Measurements from ENCODE around the gene MIDN.

The MIDN gene

DNA sequence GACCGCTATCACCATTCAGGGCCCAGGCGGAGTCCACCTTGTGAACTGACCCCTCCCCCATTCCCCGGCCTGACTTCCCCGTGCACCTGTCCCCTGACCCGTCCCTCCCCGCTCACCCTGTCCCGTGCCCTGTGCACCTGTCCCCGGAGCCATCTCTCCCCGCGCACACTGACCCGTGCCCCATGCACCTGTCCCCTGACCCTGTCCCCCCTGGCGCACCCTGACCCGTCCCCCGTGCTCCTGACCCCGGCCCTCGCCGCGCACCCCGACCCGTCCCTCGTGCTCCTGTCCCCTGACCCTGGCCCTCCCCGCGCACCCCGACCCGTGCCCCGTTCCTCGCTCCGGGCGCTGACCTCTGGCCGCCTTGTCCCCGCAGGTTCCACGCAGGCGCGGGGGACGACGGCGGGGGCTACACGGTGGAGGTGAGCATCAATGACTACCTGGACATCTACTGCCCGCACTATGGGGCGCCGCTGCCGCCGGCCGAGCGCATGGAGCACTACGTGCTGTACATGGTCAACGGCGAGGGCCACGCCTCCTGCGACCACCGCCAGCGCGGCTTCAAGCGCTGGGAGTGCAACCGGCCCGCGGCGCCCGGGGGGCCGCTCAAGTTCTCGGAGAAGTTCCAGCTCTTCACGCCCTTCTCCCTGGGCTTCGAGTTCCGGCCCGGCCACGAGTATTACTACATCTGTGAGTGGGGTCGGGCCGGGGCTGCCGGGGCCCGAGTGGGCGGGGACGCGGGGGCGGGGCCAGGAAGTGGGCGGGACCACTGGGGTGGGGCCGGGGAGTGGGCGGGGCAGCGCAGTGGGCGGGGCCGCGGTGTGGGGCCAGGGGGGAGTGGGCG, 47.0 kb downstream of the MIDN start:
- TF ChIP-seq GATA2 (IDR thresholded peaks at IDR 0.05; ENCODE audit: low read depth, low read length) (no peak), GATA3 (IDR thresholded peaks at IDR 0.05; ENCODE audit: low read depth, low read length) (no peak)

DNA sequence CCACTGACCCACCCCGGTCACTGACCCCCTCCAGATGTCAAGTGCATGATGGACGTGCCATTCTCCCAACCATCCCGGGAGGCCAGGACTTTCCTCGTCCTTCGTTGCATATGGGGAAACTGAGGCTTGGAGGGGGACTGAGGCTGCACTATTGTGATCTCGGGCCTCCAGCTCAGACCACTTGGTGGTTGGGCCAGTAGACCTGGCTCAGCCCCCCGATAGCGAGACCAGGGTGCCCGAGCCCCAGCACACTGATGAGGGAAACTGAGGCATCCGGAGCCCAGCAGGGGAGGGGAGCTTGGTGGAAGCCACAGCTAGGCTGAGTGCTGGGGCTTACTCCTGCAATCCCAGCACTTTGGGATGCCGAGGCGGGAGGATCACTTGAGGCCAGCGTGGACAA, 47.7 kb downstream of the MIDN start:
- TF ChIP-seq GATA3 (IDR thresholded peaks at IDR 0.05; ENCODE audit: low read depth, low read length) (no peak), GATA2 (IDR thresholded peaks at IDR 0.05; ENCODE audit: low read depth, low read length) (no peak)

GRCh38 chr19:1296575-1297271, 48.3 kb downstream of the MIDN start:
- TF ChIP-seq GATA3 (IDR thresholded peaks at IDR 0.05; ENCODE audit: low read depth, low read length) = no peak
- no peak for TF ChIP-seq GATA2 (IDR thresholded peaks at IDR 0.05; ENCODE audit: low read depth, low read length)

DNA sequence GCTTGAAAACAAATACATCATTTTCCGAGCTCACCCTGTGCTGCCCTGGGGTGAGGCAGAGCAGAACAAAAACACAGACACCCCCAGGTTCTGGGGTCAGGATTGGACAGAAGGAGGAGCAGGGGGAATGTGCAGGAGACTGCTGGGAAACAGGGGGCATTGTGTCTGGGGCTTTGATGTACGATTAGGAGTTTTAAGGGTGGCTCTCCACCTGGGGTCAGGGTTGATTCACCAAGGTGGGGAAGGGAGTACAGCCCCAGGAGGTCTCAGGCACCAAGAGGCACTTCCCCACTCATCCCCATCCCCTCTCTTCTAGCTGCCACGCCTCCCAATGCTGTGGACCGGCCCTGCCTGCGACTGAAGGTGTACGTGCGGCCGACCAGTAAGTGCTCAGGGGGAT, 49.9 kb downstream of the MIDN start:
- TF ChIP-seq GATA2 (IDR thresholded peaks at IDR 0.05; ENCODE audit: low read depth, low read length) = no peak
- no peak for TF ChIP-seq GATA3 (IDR thresholded peaks at IDR 0.05; ENCODE audit: low read depth, low read length)

DNA sequence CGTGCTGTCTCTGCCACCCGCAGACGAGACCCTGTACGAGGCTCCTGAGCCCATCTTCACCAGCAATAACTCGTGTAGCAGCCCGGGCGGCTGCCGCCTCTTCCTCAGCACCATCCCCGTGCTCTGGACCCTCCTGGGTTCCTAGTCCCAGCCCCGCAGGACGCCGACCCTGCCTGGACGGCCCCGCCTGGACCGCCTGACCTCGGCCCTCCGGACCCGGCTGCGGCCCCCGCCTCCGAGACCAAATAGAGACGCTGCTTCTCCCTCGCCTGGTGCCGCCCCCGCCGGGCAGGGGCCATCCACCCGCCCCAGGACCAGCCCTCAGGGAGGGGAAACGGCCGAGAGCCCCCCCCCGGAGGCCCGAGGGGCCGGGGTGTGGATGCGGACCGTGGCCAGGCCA, 51.4 kb downstream of the MIDN start:
- TF ChIP-seq GATA2 (IDR thresholded peaks at IDR 0.05; ENCODE audit: low read depth, low read length) (no peak), GATA3 (IDR thresholded peaks at IDR 0.05; ENCODE audit: low read depth, low read length) (no peak)

DNA sequence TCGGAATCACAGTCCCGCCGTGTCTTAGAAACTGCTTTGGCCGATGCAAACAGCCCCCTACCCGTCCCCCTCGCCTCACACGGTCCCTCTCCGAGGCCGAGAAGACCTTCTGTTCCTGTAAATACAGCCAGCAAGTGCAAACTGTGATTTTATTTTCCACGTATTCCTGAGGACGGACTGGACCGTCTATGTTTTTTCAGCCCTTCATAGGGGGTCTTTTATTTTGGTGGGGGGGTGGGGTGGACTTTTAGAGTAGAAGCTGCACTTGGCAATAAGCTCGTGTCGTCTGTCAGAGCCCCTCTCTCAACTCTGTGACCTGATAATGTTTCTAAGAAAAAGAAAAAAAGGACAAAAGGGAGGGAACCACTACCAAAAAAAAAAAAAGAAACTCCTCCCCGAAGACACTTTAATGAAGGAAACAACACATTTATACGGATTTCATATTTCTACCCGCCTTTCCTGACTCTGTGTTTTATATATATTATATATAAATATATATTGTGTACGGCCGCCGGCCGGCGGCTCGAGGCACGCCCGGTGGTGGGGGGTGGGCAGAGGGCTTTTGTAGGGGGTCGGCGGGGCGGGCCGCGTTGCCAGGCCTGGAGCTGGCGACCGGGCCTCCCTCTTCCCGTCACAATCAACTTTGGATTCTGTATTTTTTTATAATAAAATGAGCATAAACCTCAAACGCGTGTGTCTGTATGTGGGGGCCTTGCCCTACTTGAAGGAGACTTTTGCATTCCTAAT, 52.5 kb downstream of the MIDN start:
- TF ChIP-seq GATA2 (IDR thresholded peaks at IDR 0.05; ENCODE audit: low read depth, low read length) (no peak), GATA3 (IDR thresholded peaks at IDR 0.05; ENCODE audit: low read depth, low read length) (no peak)

GRCh38 chr19:1302533-1303239, 54.3 kb downstream of the MIDN start:
- TF ChIP-seq GATA3 (IDR thresholded peaks at IDR 0.05; ENCODE audit: low read depth, low read length) = no peak
- TF ChIP-seq GATA2 (IDR thresholded peaks at IDR 0.05; ENCODE audit: low read depth, low read length) = no peak

- TF ChIP-seq GATA3 (IDR thresholded peaks at IDR 0.05; ENCODE audit: low read depth, low read length) = no peak
- no peak for TF ChIP-seq GATA2 (IDR thresholded peaks at IDR 0.05; ENCODE audit: low read depth, low read length)
These were observed 56.0 kb downstream of the MIDN start for GRCh38 chr19:1304197-1304924.

- TF ChIP-seq GATA2 (IDR thresholded peaks at IDR 0.05; ENCODE audit: low read depth, low read length) = no peak
- no peak for TF ChIP-seq GATA3 (IDR thresholded peaks at IDR 0.05; ENCODE audit: low read depth, low read length)
These were observed 58.9 kb downstream of the MIDN start for GRCh38 chr19:1307320-1307719.

DNA sequence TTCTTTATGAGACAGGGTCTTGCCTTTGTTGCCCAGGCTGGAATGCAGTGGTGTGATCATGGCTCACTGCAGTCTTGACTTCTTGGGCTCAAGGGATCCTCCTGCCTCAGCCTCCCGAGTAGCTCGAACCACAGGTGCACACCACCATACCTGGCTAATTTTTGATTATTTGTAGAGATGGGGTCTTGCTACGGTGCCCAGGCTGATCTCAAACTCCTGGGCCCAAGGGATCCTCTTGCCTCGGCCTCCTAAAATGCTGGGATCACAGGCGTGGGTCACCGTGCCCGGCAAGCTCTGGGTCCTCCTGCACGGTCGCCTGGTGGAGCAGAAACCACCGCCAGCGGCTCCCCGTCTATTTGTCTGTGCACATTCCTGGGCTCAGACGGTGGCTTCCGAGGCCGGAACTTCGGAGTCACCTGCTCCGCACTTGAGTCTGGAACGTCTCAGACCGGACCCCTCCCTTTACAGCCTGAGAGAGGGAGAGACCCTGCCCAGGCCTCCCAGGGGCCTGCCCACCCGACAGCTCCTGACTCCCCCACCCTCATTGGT, 59.4 kb downstream of the MIDN start:
- TF ChIP-seq GATA2 (IDR thresholded peaks at IDR 0.05; ENCODE audit: low read depth, low read length) (no peak), GATA3 (IDR thresholded peaks at IDR 0.05; ENCODE audit: low read depth, low read length) (no peak)

GRCh38 chr19:1308718-1309117, 60.3 kb downstream of the MIDN start:
- no peak for TF ChIP-seq GATA2 (IDR thresholded peaks at IDR 0.05; ENCODE audit: low read depth, low read length)
- no peak for TF ChIP-seq GATA3 (IDR thresholded peaks at IDR 0.05; ENCODE audit: low read depth, low read length)

Data from SH-SY5Y (cell line).